Nephron (organoid): Measurements from ENCODE around the gene CENPA.

Source experiments
- H3K27ac Mint-ChIP-seq, 3 experiments: 2 replicates each; pipeline ENCODE4 v1.8.0; 2020; ENCODE audit warnings: mixed read lengths in 3 of 3, mild to moderate bottlenecking in 2 of 3, moderate library complexity in 1 of 3
- H3K27me3 Mint-ChIP-seq: 2 replicates; pipeline ENCODE4 v1.8.0; 2021; ENCODE audit warnings: low read depth, mild to moderate bottlenecking, moderate library complexity, mixed read lengths
- H3K36me3 Mint-ChIP-seq: 2 replicates; pipeline ENCODE4 v1.8.0; 2020; ENCODE audit warnings: low read depth, mixed read lengths
- H3K4me1 Mint-ChIP-seq: 2 replicates; pipeline ENCODE4 v1.8.0; 2020; ENCODE audit warnings: mixed read lengths
- H3K4me3 Mint-ChIP-seq, 3 experiments: 2 replicates each; pipeline ENCODE4 v1.8.0; 2020; ENCODE audit warnings: mild to moderate bottlenecking in 3 of 3, mixed read lengths in 3 of 3, moderate library complexity in 2 of 3
- H3K9me3 Mint-ChIP-seq: 2 replicates; pipeline ENCODE4 v1.8.0; 2020; ENCODE audit warnings: mixed read lengths
- CTCF ChIP-seq, 3 experiments: fragments of 200-600 bp; sonication (generic); IDR thresholded peaks; one replicate each; pipeline ENCODE4 v1.5.0; 2021; ENCODE audit warnings: antibody characterized with exemption in 3 of 3; ENCODE audit not compliant: unreplicated experiment in 3 of 3

CENPA gene

GRCh38 chr2:26778507-26778906 lies 7.3 kb upstream of the CENPA start:
- Mint-ChIP-seq H3K27ac (no peak overlapping the region), H3K4me3 (no peak overlapping the region), H3K27me3 (no peaks in the 10 kb centered on the region), H3K36me3 (peaks cover 24% of the 10 kb centered on the region), H3K4me1 (no peaks in the 10 kb centered on the region), H3K9me3 (no peaks in the 10 kb centered on the region)
- TF ChIP-seq CTCF (IDR thresholded peaks at IDR 0.05; ENCODE audit: unreplicated experiment in 3 of 3), result no peak

GRCh38 chr2:26780203-26780760 lies 5.6 kb upstream of the CENPA start:
- Mint-ChIP-seq H3K27ac (no peak overlapping the region), H3K4me1 (no peaks in the 10 kb centered on the region), H3K4me3 (no peak overlapping the region), H3K9me3 (no peaks in the 10 kb centered on the region), H3K27me3 (no peaks in the 10 kb centered on the region), H3K36me3 (peaks cover 24% of the 10 kb centered on the region)
- TF ChIP-seq CTCF (IDR thresholded peaks at IDR 0.05; ENCODE audit: unreplicated experiment in 3 of 3), result no peak

GRCh38 chr2:26782876-26783704 lies 2.8 kb upstream of the CENPA start:
- TF ChIP-seq CTCF (IDR thresholded peaks at IDR 0.05; ENCODE audit: unreplicated experiment in 3 of 3), result no peak
- H3K27me3 Mint-ChIP-seq, result no peaks in the 10 kb centered on the region

GRCh38 chr2:26784570-26785234 lies 1.2 kb upstream of the CENPA start:
- peak overlapping the region; percentile 78 to 85 (median 82) for H3K4me3 Mint-ChIP-seq
- peak overlapping the region in 2 of 3 experiments; percentile 45 to 92 for H3K27ac Mint-ChIP-seq
- no peaks in the 10 kb centered on the region for H3K27me3 Mint-ChIP-seq
- H3K36me3 Mint-ChIP-seq, result peaks cover 30% of the 10 kb centered on the region
- peaks cover 7% of the 10 kb centered on the region for H3K9me3 Mint-ChIP-seq
- no peak for TF ChIP-seq CTCF (IDR thresholded peaks at IDR 0.05; ENCODE audit: unreplicated experiment in 3 of 3)
- peaks cover 21% of the 10 kb centered on the region for H3K4me1 Mint-ChIP-seq

More at GRCh38 chr2:26782876-26783704, 2.8 kb upstream of the CENPA start:
- H3K36me3 Mint-ChIP-seq, result peaks cover 19% of the 10 kb centered on the region
- H3K4me3 Mint-ChIP-seq, result no peak overlapping the region
- peaks cover 11% of the 10 kb centered on the region for H3K4me1 Mint-ChIP-seq
- H3K9me3 Mint-ChIP-seq, result no peaks in the 10 kb centered on the region
- H3K27ac Mint-ChIP-seq, result no peak overlapping the region

- no peaks in the 10 kb centered on the region for H3K27me3 Mint-ChIP-seq
- H3K27ac Mint-ChIP-seq, result no peak overlapping the region
- TF ChIP-seq CTCF (IDR thresholded peaks at IDR 0.05; ENCODE audit: unreplicated experiment in 3 of 3), result no peak
- peaks cover 21% of the 10 kb centered on the region for H3K4me1 Mint-ChIP-seq
- peaks cover 15% of the 10 kb centered on the region for H3K9me3 Mint-ChIP-seq
- H3K4me3 Mint-ChIP-seq, result peak overlapping the region; percentile 88 to 90 (median 90)
- H3K36me3 Mint-ChIP-seq, result peaks cover 36% of the 10 kb centered on the region
Measured at GRCh38 chr2:26786207-26787028, 562 bp downstream of the CENPA start.
